GM23248 (cell line): Measurements from ENCODE around the gene C1orf21.

Experiments used
- EZH2 ChIP-seq: fragments of 200-600 bp; sonication (generic); IDR thresholded peaks from 2 replicates; pipeline ENCODE4 v1.6.1; 2018; ENCODE audit warnings: antibody characterized with exemption, mild to moderate bottlenecking; ENCODE audit not compliant: insufficient read depth, poor library complexity, severe bottlenecking
- EZH2phosphoT487 ChIP-seq: fragments of 200-600 bp; sonication (generic); IDR thresholded peaks from 2 replicates; pipeline ENCODE4 v1.6.1; 2018; ENCODE audit warnings: antibody characterized with exemption, moderate library complexity, mild to moderate bottlenecking, low read depth; ENCODE audit not compliant: insufficient read depth

DNA sequence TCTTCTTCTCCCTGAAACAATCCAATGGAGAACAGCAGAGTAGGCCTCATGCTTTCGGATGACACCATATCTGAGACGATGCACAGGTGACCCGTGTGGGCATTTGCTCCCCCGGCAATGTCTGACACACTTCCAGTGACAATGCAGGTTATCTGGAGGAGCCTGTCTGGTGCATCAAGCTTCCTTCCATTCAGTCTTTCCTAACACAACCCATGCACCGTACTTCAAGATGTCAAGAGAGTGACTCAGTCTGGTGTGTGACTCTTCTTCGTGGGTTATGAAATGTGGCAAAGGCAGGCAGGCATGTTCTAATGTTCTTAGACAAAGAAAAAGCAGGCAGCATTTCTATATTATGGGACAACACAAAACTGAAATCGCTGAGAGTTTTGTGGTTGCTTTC lies 208.8 kb downstream of the C1orf21 start:
- TF ChIP-seq EZH2 = no peak
- no peak for TF ChIP-seq EZH2phosphoT487
